SK-N-SH (cell line): ENCODE results near the gene NUDT14. TPM values are rescaled to one million over a fixed set of nuclear protein-coding genes. Genes with fewer than 3 reads are reported as not detected.

ENCODE experiments used
- CTCF ChIA-PET: fragments of 300-600, 350-600 bp; formaldehyde crosslinking; extraction: SDS; loops from one replicate; lab custom pipeline; 2021; lab: Yijun Ruan, JAX
- POLR2A ChIA-PET: fragments of 350-600 bp; sonication (Branson Sonifier 250); formaldehyde crosslinking; extraction: SDS; loops from one replicate; lab custom pipeline; 2020; ENCODE audit warnings: antibody characterized with exemption, inconsistent platforms; lab: Yijun Ruan, JAX
- DNase-seq: peaks from one replicate; pipeline ENCODE4 v3.0.0; 2012
- H2AFZ ChIP-seq: fragments of 200-600 bp; sonication (generic); 2 replicates; pipeline ENCODE4 v1.8.1; 2016; ENCODE audit warnings: antibody characterized with exemption, mild to moderate bottlenecking, low read depth
- H3F3A ChIP-seq: fragments of 200-600 bp; sonication (generic); replicated peaks from 2 replicates; pipeline ENCODE3; 2016; ENCODE audit warnings: antibody characterized with exemption, mild to moderate bottlenecking; ENCODE audit not compliant: insufficient read depth
- H3K27ac ChIP-seq, 2 experiments: fragments of 200-500 bp in 1 of 2; fragments of 200-600 bp in 1 of 2; sonication (Bioruptor generic) in 1 of 2; sonication (generic), shearing (Covaris generic) in 1 of 2; 2 replicates each; pipeline versions ENCODE4 v1.5.1 to v1.6.1; 2014 to 2016; ENCODE audit warnings: low read depth in 2 of 2, inconsistent platforms in 1 of 2, low read length in 1 of 2, mild to moderate bottlenecking in 1 of 2, mixed read lengths in 1 of 2
- H3K27me3 ChIP-seq: fragments of 200-600 bp; sonication (generic), shearing (Covaris generic); 2 replicates; pipeline ENCODE4 v1.6.1; 2016; ENCODE audit warnings: mixed run types; ENCODE audit not compliant: insufficient read depth
- H3K36me3 ChIP-seq, 2 experiments: fragments of 200-500 bp in 1 of 2; fragments of 200-600 bp in 1 of 2; sonication (Bioruptor generic) in 1 of 2; sonication (generic) in 1 of 2; replicated peaks in 1 of 2; 2 replicates each; pipeline versions ENCODE3 to v1.5.1; 2014 to 2016; ENCODE audit warnings: low read length in 1 of 2, mild to moderate bottlenecking in 1 of 2; ENCODE audit not compliant: insufficient read depth in 2 of 2, control insufficient read depth in 1 of 2
- H3K4me1 ChIP-seq, 2 experiments: fragments of 200-500 bp in 1 of 2; fragments of 200-600 bp in 1 of 2; sonication (Bioruptor generic) in 1 of 2; sonication (generic), shearing (Covaris generic) in 1 of 2; 2 replicates each; pipeline versions ENCODE4 v1.5.1 to v1.6.1; 2014 to 2016; ENCODE audit warnings: low read depth in 1 of 2, low read length in 1 of 2, mixed run types in 1 of 2; ENCODE audit not compliant: insufficient read depth in 2 of 2, control insufficient read depth in 1 of 2
- H3K4me2 ChIP-seq: fragments of 200-600 bp; sonication (generic), shearing (Covaris generic); 2 replicates; pipeline ENCODE4 v1.6.1; 2017; ENCODE audit warnings: mixed run types
- H3K4me3 ChIP-seq, 2 experiments: fragments of 200-500 bp in 1 of 2; fragments of 200-600 bp in 1 of 2; sonication (Bioruptor generic) in 1 of 2; sonication (generic), shearing (Covaris generic) in 1 of 2; 2 replicates each; pipeline versions ENCODE4 v1.5.1 to v1.8.1; 2014 to 2016; ENCODE audit warnings: low read depth in 2 of 2, inconsistent platforms in 1 of 2, low read length in 1 of 2, mild to moderate bottlenecking in 1 of 2, mixed read lengths in 1 of 2, moderate library complexity in 1 of 2
- H3K79me2 ChIP-seq: fragments of 200-600 bp; sonication (generic); 2 replicates; pipeline ENCODE4 v1.8.1; 2017; ENCODE audit warnings: mild to moderate bottlenecking; ENCODE audit not compliant: insufficient read depth
- H3K9ac ChIP-seq: fragments of 200-600 bp; sonication (generic); 2 replicates; pipeline ENCODE4 v1.6.1; 2017; ENCODE audit warnings: mixed run types
- H3K9me2 ChIP-seq: fragments of 200-600 bp; sonication (generic); 2 replicates; pipeline ENCODE4 v1.6.1; 2017; ENCODE audit warnings: mixed run types
- H3K9me3 ChIP-seq: fragments of 200-600 bp; sonication (generic); 2 replicates; pipeline ENCODE4 v1.6.1; 2017; ENCODE audit warnings: mixed run types, mild to moderate bottlenecking, moderate library complexity
- H4K20me1 ChIP-seq: fragments of 200-600 bp; sonication (generic); 2 replicates; pipeline ENCODE4 v1.6.1; 2017; ENCODE audit warnings: mild to moderate bottlenecking, mixed run types; ENCODE audit not compliant: insufficient read depth
- CHD2 ChIP-seq: fragments of 150-350 bp; IDR thresholded peaks from 2 replicates; pipeline ENCODE4 v1.6.1; 2018; ENCODE audit warnings: low read length; ENCODE audit not compliant: partially characterized antibody
- CTCF ChIP-seq: fragments of 200-600 bp; sonication (generic); IDR thresholded peaks from 2 replicates; pipeline ENCODE4 v1.6.1; 2017; ENCODE audit warnings: antibody characterized with exemption, mild to moderate bottlenecking, moderate library complexity
- EZH2phosphoT487 ChIP-seq: fragments of 200-600 bp; sonication (generic); IDR thresholded peaks from 2 replicates; pipeline ENCODE4 v1.6.1; 2017; ENCODE audit warnings: low read depth, mixed run types, mild to moderate bottlenecking, antibody characterized with exemption, moderate library complexity, borderline replicate concordance
- FOSL2 ChIP-seq: IDR thresholded peaks from 2 replicates; pipeline ENCODE4 v1.4.0; 2012; ENCODE audit warnings: low read depth, mild to moderate bottlenecking, moderate library complexity, borderline replicate concordance
- FOXJ3 ChIP-seq: sonication (generic); formaldehyde crosslinking; IDR thresholded peaks from 2 replicates; pipeline ENCODE4 v1.5.1; 2020; ENCODE audit warnings: mild to moderate bottlenecking, missing genetic modification reagents
- GABPA ChIP-seq: IDR thresholded peaks from 2 replicates; pipeline ENCODE4 v1.4.0; 2012; ENCODE audit warnings: low read depth, mild to moderate bottlenecking
- GATA2 ChIP-seq: sonication (generic); formaldehyde crosslinking; IDR thresholded peaks from 2 replicates; pipeline ENCODE4 v1.5.0; 2020; ENCODE audit warnings: mild to moderate bottlenecking, missing genetic modification reagents
- JUND ChIP-seq: IDR thresholded peaks from 2 replicates; pipeline ENCODE4 v1.4.0; 2012
- MAX ChIP-seq: IDR thresholded peaks from 2 replicates; pipeline ENCODE4 v1.4.0; 2012; ENCODE audit warnings: low read depth
- MEF2A ChIP-seq: IDR thresholded peaks from 2 replicates; pipeline ENCODE4 v1.4.0; 2012; ENCODE audit warnings: low read depth, borderline replicate concordance
- NFIC ChIP-seq: IDR thresholded peaks from 2 replicates; pipeline ENCODE4 v1.4.0; 2012; ENCODE audit warnings: borderline replicate concordance
- NRF1 ChIP-seq: IDR thresholded peaks from 2 replicates; pipeline ENCODE4 v1.6.1; 2012; ENCODE audit warnings: low read depth, mild to moderate bottlenecking, low read length
- PBX3 ChIP-seq: IDR thresholded peaks from 2 replicates; pipeline ENCODE4; 2012
- RAD21 ChIP-seq: IDR thresholded peaks from 2 replicates; pipeline ENCODE4 v1.6.1; 2012; ENCODE audit warnings: mild to moderate bottlenecking, low read length
- RCOR1 ChIP-seq: fragments of 150-350 bp; IDR thresholded peaks from 2 replicates; pipeline ENCODE4 v1.6.1; 2017; ENCODE audit warnings: antibody characterized with exemption, low read length
- RXRA ChIP-seq: IDR thresholded peaks from 2 replicates; pipeline ENCODE4 v1.4.0; 2012; ENCODE audit warnings: low read depth, mild to moderate bottlenecking, borderline replicate concordance
- TEAD4 ChIP-seq: IDR thresholded peaks from 2 replicates; pipeline ENCODE4 v1.4.0; 2012; ENCODE audit warnings: mild to moderate bottlenecking, borderline replicate concordance; ENCODE audit not compliant: insufficient read depth
- USF1 ChIP-seq: IDR thresholded peaks from 2 replicates; pipeline ENCODE4 v1.4.0; 2012; ENCODE audit warnings: low read depth, borderline replicate concordance
- YY1 ChIP-seq: IDR thresholded peaks from 2 replicates; pipeline ENCODE4 v1.4.0; 2012; ENCODE audit warnings: low read depth, mild to moderate bottlenecking
- WGBS: methylation state at CpG from one replicate; pipeline ENCODE4 v1.1.6; 2017; ENCODE audit warnings: low lambda C conversion rate; 5-methylcytosine and 5-hydroxymethylcytosine counted together
- polyA plus RNA-seq, 3 experiments: library from polyadenylated mRNA; depleted of rRNA; stranded (reverse); fragments of >200 nt; gene quantifications; 2 replicates each; pipeline ENCODE4 v1.2.3, GENCODE V29; 2012

The NUDT14 gene
- polyA plus RNA-seq, 1 of the 3 experiments (the other 2 are of a cell fraction), result 18.4 TPM

- 97% methylated on average over 14 of the region's 14 CpGs for WGBS
- POLR2A ChIA-PET, result no interaction called here
- Histone ChIP-seq H3K9ac (no peak overlapping the region), H3K36me3 (peaks cover 10 to 13% of the 10 kb centered on the region in 2 experiments), H3K9me2 (no peaks in the 10 kb centered on the region), H3K4me2 (no peak overlapping the region), H3F3A (no peaks in the 10 kb centered on the region), H2AFZ (no peak overlapping the region), H3K27ac (no peak overlapping the region), H3K9me3 (no peaks in the 10 kb centered on the region), H4K20me1 (no peaks in the 10 kb centered on the region), H3K27me3 (no peaks in the 10 kb centered on the region), H3K4me3 (no peak overlapping the region), H3K79me2 (no peaks in the 10 kb centered on the region; the same call in 1 of the 2 replicates), H3K4me1 (no peaks in the 10 kb centered on the region)
- TF ChIP-seq FOSL2, result no peak
- TF ChIP-seq RXRA, result no peak
- no peak for TF ChIP-seq GABPA
- no peak for TF ChIP-seq NRF1
- TF ChIP-seq TEAD4, result no peak
- TF ChIP-seq YY1, result no peak
- TF ChIP-seq CHD2, result no peak
- no peak for TF ChIP-seq EZH2phosphoT487
- TF ChIP-seq USF1, result no peak
- no peak for TF ChIP-seq RCOR1
- TF ChIP-seq JUND, result no peak
- TF ChIP-seq GATA2 (CRISPR knock-in tag), result no peak
- no peak for TF ChIP-seq FOXJ3 (CRISPR knock-in tag)
- no peak for TF ChIP-seq MAX
- no peak for TF ChIP-seq NFIC
- TF ChIP-seq CTCF, result no peak
- no peak for TF ChIP-seq RAD21
- TF ChIP-seq MEF2A, result no peak
- no peak for TF ChIP-seq PBX3
- DNase-seq, result no peak
- CTCF ChIA-PET, result interaction anchor here (1.2 to 1.6 kb wide), 3 partner anchors 10 to 24 kb away, joined by 3 to 8 read pairs (median 3); partner anchors contain the start of gene BTBD6
Observed at GRCh38 chr14:105227346-105227745, 46.2 kb upstream of the NUDT14 start.
